Peyer's patch (tissue), 4 donors: Measurements from ENCODE around the gene PSMG4. TPM values are rescaled to one million over a fixed set of nuclear protein-coding genes. Genes with fewer than 3 reads are reported as not detected.

ENCODE experiments used
- DNase-seq, 3 donors: peaks; one replicate each; pipeline ENCODE4 v3.0.0-alpha.2; 2017 to 2019
- H3K27ac ChIP-seq, 4 donors: fragments of 200-600 bp; sonication (generic); one replicate each; pipeline ENCODE4 v1.5.1; 2016 to 2019
- H3K27me3 ChIP-seq, 2 donors: fragments of 200-600 bp; sonication (generic); one replicate each; pipeline ENCODE4 v1.5.1; 2019
- H3K36me3 ChIP-seq, 3 donors: fragments of 200-600 bp; sonication (generic); one replicate each; pipeline ENCODE4 v1.5.1; 2016 to 2019
- H3K4me1 ChIP-seq, 4 donors: fragments of 200-600 bp; sonication (generic); one replicate each; pipeline ENCODE4 v1.5.1; 2016 to 2019
- H3K4me3 ChIP-seq, 4 donors: fragments of 200-600 bp; sonication (generic); 1 replicate in 3 of 4; 2 replicates in 1 of 4; pipeline ENCODE4 v1.5.1; 2016 to 2019; ENCODE audit warnings: mild to moderate bottlenecking in 1 of 4
- H3K9me3 ChIP-seq, 4 donors: fragments of 200-600 bp; sonication (generic); one replicate each; pipeline ENCODE4 v1.5.1; 2016 to 2019; ENCODE audit warnings: mild to moderate bottlenecking in 1 of 4
- CTCF ChIP-seq, 6 experiments: fragments of 450-650 bp in 4 of 6; fragments of 200-600 bp in 2 of 6; sonication (generic) in 1 of 6; IDR thresholded peaks; one replicate each; pipeline ENCODE4 v1.5.1; 2017 to 2019; ENCODE audit warnings: antibody characterized with exemption in 6 of 6, mild to moderate bottlenecking in 3 of 6, moderate library complexity in 1 of 6
- POLR2A ChIP-seq, 2 donors: fragments of 450-650 bp; IDR thresholded peaks; one replicate each; pipeline ENCODE4 v1.5.1; 2017; ENCODE audit warnings: antibody characterized with exemption in 2 of 2, mild to moderate bottlenecking in 2 of 2, moderate library complexity in 2 of 2
- total RNA-seq, 4 donors: library from RNA; depleted of rRNA; stranded (reverse); fragments of >200 nt; gene quantifications; one replicate each; pipeline ENCODE4 v1.1.0, GENCODE V29; 2016

Gene PSMG4
- total RNA-seq, 4 donors from 2014 or later: 6.6 to 16.8 (median 15.9) TPM

- no peak overlapping the region for H3K4me3 ChIP-seq
- H3K27me3 ChIP-seq: no peaks in the 10 kb centered on the region
- no peaks in the 10 kb centered on the region for H3K9me3 ChIP-seq
- TF ChIP-seq POLR2A (IDR thresholded peaks at IDR 0.05): no peak
- no peak for TF ChIP-seq CTCF (IDR thresholded peaks at IDR 0.05)
- no peak overlapping the region for H3K27ac ChIP-seq
- H3K36me3 ChIP-seq: peaks cover 0 to 69% (median 0%) of the 10 kb centered on the region in 3 donors
- peak in 1 of 3 donors; percentile 49 for DNase-seq
- H3K4me1 ChIP-seq: no peaks in the 10 kb centered on the region
Measured at GRCh38 chr6:3284436-3284876, 25.7 kb downstream of the PSMG4 start.

GRCh38 chr6:3285049-3285639 lies 26.4 kb downstream of the PSMG4 start:
- H3K9me3 ChIP-seq: no peaks in the 10 kb centered on the region
- H3K27me3 ChIP-seq: no peaks in the 10 kb centered on the region
- peaks cover 0 to 71% (median 0%) of the 10 kb centered on the region in 3 donors for H3K36me3 ChIP-seq
- no peaks in the 10 kb centered on the region for H3K4me1 ChIP-seq
- no peak for TF ChIP-seq POLR2A (IDR thresholded peaks at IDR 0.05)
- no peak for TF ChIP-seq CTCF (IDR thresholded peaks at IDR 0.05)
- H3K27ac ChIP-seq: no peak overlapping the region
- H3K4me3 ChIP-seq: no peak overlapping the region
- peak in 1 of 3 donors; percentile 37 for DNase-seq

DNA sequence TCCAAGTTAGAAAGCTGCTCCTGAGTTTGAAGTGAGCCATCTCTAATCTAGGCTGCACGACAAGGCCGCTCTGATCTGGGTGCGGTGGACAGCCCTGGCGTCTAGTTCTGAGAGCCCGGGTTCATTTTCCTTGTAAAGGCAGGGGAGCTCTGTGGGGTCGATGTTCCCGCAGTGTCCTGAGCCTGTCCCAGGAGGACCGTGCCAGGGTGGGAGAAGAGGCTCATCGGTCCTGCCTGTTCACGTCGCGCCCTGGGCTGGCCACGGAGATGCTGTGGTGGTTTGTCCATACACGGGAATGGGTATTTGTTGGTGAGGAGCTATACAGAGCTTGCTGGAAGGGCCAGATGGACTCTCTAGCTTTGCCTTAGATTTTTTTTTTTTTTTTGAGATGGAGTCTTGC lies 27.0 kb downstream of the PSMG4 start:
- Histone ChIP-seq H3K36me3 (peaks cover 0 to 76% (median 0%) of the 10 kb centered on the region in 3 donors), H3K27me3 (no peaks in the 10 kb centered on the region), H3K27ac (no peak overlapping the region), H3K4me1 (no peaks in the 10 kb centered on the region), H3K9me3 (no peaks in the 10 kb centered on the region), H3K4me3 (no peak overlapping the region)
- no peak for TF ChIP-seq CTCF (IDR thresholded peaks at IDR 0.05)
- no peak for TF ChIP-seq POLR2A (IDR thresholded peaks at IDR 0.05)
- DNase-seq: peak in 1 of 3 donors; percentile 34

GRCh38 chr6:3286641-3287171 lies 28.0 kb downstream of the PSMG4 start:
- H3K9me3 ChIP-seq: no peaks in the 10 kb centered on the region
- H3K4me3 ChIP-seq: no peak overlapping the region
- no peaks in the 10 kb centered on the region for H3K27me3 ChIP-seq
- H3K4me1 ChIP-seq: no peaks in the 10 kb centered on the region
- peak in 2 of 3 donors; percentile 39 to 43 for DNase-seq
- H3K27ac ChIP-seq: no peak overlapping the region
- no peak for TF ChIP-seq CTCF (IDR thresholded peaks at IDR 0.05)
- TF ChIP-seq POLR2A (IDR thresholded peaks at IDR 0.05): no peak
- H3K36me3 ChIP-seq: peaks cover 0 to 78% (median 0%) of the 10 kb centered on the region in 3 donors

- peaks cover 0 to 74% (median 0%) of the 10 kb centered on the region in 3 donors for H3K36me3 ChIP-seq
- H3K27ac ChIP-seq: no peak overlapping the region
- no peaks in the 10 kb centered on the region for H3K9me3 ChIP-seq
- no peak overlapping the region for H3K4me3 ChIP-seq
- no peaks in the 10 kb centered on the region for H3K4me1 ChIP-seq
- H3K27me3 ChIP-seq: no peaks in the 10 kb centered on the region
- peak in 2 of 3 donors; percentile 12 to 21 for DNase-seq
- TF ChIP-seq POLR2A (IDR thresholded peaks at IDR 0.05): no peak
- TF ChIP-seq CTCF (IDR thresholded peaks at IDR 0.05): no peak
Measured at GRCh38 chr6:3287308-3287707, 28.6 kb downstream of the PSMG4 start.
